Measurements from ENCODE around the gene JAG2.

DNA sequence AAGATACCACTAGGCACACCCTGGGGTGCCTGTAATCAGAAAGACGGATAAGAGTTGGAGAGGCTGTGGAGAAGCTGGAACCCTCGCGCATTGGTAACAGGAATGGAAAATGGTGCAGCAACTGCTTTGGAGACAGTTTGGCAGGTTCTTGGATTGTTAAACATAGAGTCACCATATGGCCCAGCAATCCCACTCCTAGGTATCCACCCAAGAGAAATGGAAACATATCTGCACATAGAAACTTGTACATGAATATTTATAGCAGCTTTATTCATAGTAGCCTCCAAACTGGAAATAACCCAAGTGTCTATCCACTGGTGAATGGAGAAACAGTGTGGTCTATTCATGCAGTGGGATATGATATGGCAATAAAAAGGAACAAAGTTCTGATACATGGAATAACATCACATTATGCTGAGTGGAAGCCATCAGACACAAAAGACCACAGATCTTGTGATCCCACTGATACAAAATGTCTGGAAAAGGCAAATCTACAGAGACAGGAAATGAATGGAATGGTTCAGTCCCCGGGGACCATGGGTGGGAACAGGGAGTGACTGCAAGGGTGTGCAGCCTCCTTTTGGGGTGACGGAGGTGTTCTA is 45.4 kb downstream of the JAG2 start:
- TF ChIP-seq CTCF (IDR thresholded peaks at IDR 0.05 in 8 of 11, conservative IDR thresholded peaks at IDR 0.05 in 3 of 11) (no peak), POLR2A (IDR thresholded peaks at IDR 0.05) (no peak), POLR2AphosphoS5 (IDR thresholded peaks at IDR 0.05) (no peak)

Data from spleen (tissue), 7 donors.